Testis (tissue), 3 donors: ENCODE measurements around the gene PGAP2. TPM values are rescaled to one million over a fixed set of nuclear protein-coding genes. Genes with fewer than 3 reads are reported as not detected.

Source experiments
- DNase-seq: peaks from one replicate; pipeline ENCODE4 v3.0.0-alpha.2; 2019
- H3K27ac ChIP-seq, 2 donors: fragments of 200-600 bp; sonication (generic); one replicate each; pipeline ENCODE4 v1.5.1; 2019
- H3K27me3 ChIP-seq: fragments of 200-600 bp; sonication (generic); one replicate; pipeline ENCODE4 v1.5.1; 2019
- H3K36me3 ChIP-seq: fragments of 200-600 bp; sonication (generic); one replicate; pipeline ENCODE4 v1.5.1; 2017; ENCODE audit warnings: low read depth; ENCODE audit errors: missing control alignments
- H3K4me1 ChIP-seq: fragments of 200-600 bp; sonication (generic); one replicate; pipeline ENCODE4 v1.5.1; 2019
- H3K4me3 ChIP-seq, 2 donors: fragments of 200-600 bp; sonication (generic); one replicate each; pipeline ENCODE4 v1.5.1; 2017 to 2019
- H3K9me3 ChIP-seq: fragments of 200-600 bp; sonication (generic); one replicate; pipeline ENCODE4 v1.5.1; 2017
- CTCF ChIP-seq, 3 experiments: fragments of 450-650 bp in 2 of 3; fragments of 200-600 bp in 1 of 3; sonication (generic) in 1 of 3; IDR thresholded peaks; one replicate each; pipeline ENCODE4 v1.5.1; 2016 to 2019; ENCODE audit warnings: antibody characterized with exemption in 3 of 3, mild to moderate bottlenecking in 2 of 3, moderate library complexity in 1 of 3
- POLR2A ChIP-seq: fragments of 450-650 bp; IDR thresholded peaks from one replicate; pipeline ENCODE4 v1.6.1; 2017; ENCODE audit warnings: antibody characterized with exemption, mild to moderate bottlenecking, moderate library complexity
- WGBS, 2 donors: methylation state at CpG; one replicate each; pipeline ENCODE4 v1.1.5; 2018; 5-methylcytosine and 5-hydroxymethylcytosine counted together
- intact Hi-C: fragments of 100-400 bp; cut with DNase I; formaldehyde crosslinking; loops from one replicate; pipeline ENCODE4 v1.15.1; 2023; ENCODE audit warnings: low total_unique reads
- polyA plus RNA-seq: library from polyadenylated mRNA; stranded (reverse); fragments of 350-450 nt; fragmentation: Illumina TruSeq; extraction: RNeasy Lipid Tissue Mini Kit (QIAGEN cat#74804); gene quantifications from one replicate; pipeline ENCODE4 v1.2.3, GENCODE V29; 2014; ENCODE audit warnings: low read depth, low replicate concordance; ENCODE audit not compliant: insufficient read depth
- total RNA-seq, 2 donors: library from RNA; depleted of rRNA; stranded (reverse); fragments of >200 nt; gene quantifications; one replicate each; pipeline ENCODE4 v1.2.3, GENCODE V29; 2016

The PGAP2 gene
- total and polyA plus RNA-seq, 3 donors from 2014 or later: 40.5 to 56.8 (median 54.4) TPM

GRCh38 chr11:3823303-3823702 lies 14.9 kb downstream of the PGAP2 start:
- intact Hi-C loops: no loop called here
- 83 to 96% methylated on average over 3 of the region's 3 CpGs for WGBS, 2 donors
- H3K4me1 ChIP-seq: no peaks in the 10 kb centered on the region
- DNase-seq: no peak
- H3K9me3 ChIP-seq: no peaks in the 10 kb centered on the region
- no peaks in the 10 kb centered on the region for H3K36me3 ChIP-seq
- no peaks in the 10 kb centered on the region for H3K27me3 ChIP-seq
- no peak overlapping the region for H3K27ac ChIP-seq
- H3K4me3 ChIP-seq: no peak overlapping the region
- TF ChIP-seq CTCF (IDR thresholded peaks at IDR 0.05) (no peak), POLR2A (no peak)

- Histone ChIP-seq H3K27me3 (no peaks in the 10 kb centered on the region), H3K4me3 (no peak overlapping the region), H3K4me1 (no peaks in the 10 kb centered on the region), H3K9me3 (no peaks in the 10 kb centered on the region), H3K27ac (no peak overlapping the region), H3K36me3 (no peaks in the 10 kb centered on the region)
- WGBS, 2 donors: 94 to 95% methylated on average over 30 of the region's 30 CpGs
- DNase-seq: no peak
- TF ChIP-seq POLR2A (no peak), CTCF (IDR thresholded peaks at IDR 0.05) (no peak)
- intact Hi-C loops: no loop called here
Measured at GRCh38 chr11:3823762-3824506, 15.6 kb downstream of the PGAP2 start.

GRCh38 chr11:3824714-3825472 lies 16.5 kb downstream of the PGAP2 start:
- Histone ChIP-seq H3K9me3 (no peaks in the 10 kb centered on the region), H3K4me1 (no peaks in the 10 kb centered on the region), H3K4me3 (no peak overlapping the region), H3K27ac (no peak overlapping the region), H3K27me3 (no peaks in the 10 kb centered on the region), H3K36me3 (no peaks in the 10 kb centered on the region)
- intact Hi-C loops: no loop called here
- TF ChIP-seq POLR2A (no peak), CTCF (IDR thresholded peaks at IDR 0.05) (peak in 2 of 3 experiments; percentile 30)
- 82 to 86% methylated on average over 18 of the region's 18 CpGs for WGBS, 2 donors
- DNase-seq: peak; percentile 45

GRCh38 chr11:3825473-3826154 lies 17.3 kb downstream of the PGAP2 start:
- Histone ChIP-seq H3K36me3 (no peaks in the 10 kb centered on the region), H3K4me3 (no peak overlapping the region), H3K27ac (no peak overlapping the region), H3K27me3 (no peaks in the 10 kb centered on the region), H3K9me3 (no peaks in the 10 kb centered on the region), H3K4me1 (no peaks in the 10 kb centered on the region)
- no peak for DNase-seq
- intact Hi-C loops: no loop called here
- no peak for TF ChIP-seq CTCF (IDR thresholded peaks at IDR 0.05)
- TF ChIP-seq POLR2A: no peak
- 73 to 80% methylated on average over 8 of the region's 8 CpGs for WGBS, 2 donors
